Astrocyte (in vitro differentiated cells and primary cell): ENCODE data around the gene CROCC.

Source experiments
- EZH2 ChIP-seq: IDR thresholded peaks from 2 replicates; pipeline ENCODE4 v1.6.1; 2012; ENCODE audit warnings: mild to moderate bottlenecking, low read length, inconsistent platforms; ENCODE audit not compliant: insufficient read depth
- TF ChIP-seq, protein P1 (sequence below): IDR thresholded peaks from 2 replicates; pipeline ENCODE4 v1.5.1; 2011; ENCODE audit warnings: low read depth, mild to moderate bottlenecking, inconsistent platforms, low read length, moderate library complexity; ENCODE audit not compliant: insufficient read depth

DNA sequence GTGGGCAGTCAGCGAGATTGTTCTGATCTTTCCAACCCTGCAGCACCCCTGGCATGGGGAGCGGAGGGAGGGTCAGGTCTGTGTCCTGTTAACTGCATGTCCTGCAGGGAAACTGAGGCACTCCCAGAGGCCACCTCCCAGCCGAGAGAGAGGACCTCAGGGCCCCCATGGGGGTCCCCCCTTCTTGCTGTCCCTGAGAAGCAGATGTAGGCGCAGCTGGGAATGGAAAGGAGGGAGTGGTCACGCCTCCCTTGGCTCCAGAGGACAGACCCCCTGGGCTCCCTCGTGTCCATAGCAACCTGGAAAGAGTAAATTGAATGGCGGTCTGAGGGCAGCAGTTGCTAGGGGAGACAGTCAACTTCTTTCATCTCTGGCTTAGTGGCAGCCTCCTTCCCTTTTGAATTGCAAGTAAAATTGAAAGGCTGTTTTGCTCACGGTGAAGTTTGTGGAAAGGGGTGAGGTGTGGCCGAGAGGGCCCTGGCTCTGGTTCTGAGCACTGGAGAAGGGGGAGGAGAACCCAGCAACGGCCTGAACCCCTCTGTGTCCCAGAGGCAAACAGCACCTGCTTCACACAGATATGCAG, 4.9 kb downstream of the CROCC start:
- TF ChIP-seq, protein P1, sequence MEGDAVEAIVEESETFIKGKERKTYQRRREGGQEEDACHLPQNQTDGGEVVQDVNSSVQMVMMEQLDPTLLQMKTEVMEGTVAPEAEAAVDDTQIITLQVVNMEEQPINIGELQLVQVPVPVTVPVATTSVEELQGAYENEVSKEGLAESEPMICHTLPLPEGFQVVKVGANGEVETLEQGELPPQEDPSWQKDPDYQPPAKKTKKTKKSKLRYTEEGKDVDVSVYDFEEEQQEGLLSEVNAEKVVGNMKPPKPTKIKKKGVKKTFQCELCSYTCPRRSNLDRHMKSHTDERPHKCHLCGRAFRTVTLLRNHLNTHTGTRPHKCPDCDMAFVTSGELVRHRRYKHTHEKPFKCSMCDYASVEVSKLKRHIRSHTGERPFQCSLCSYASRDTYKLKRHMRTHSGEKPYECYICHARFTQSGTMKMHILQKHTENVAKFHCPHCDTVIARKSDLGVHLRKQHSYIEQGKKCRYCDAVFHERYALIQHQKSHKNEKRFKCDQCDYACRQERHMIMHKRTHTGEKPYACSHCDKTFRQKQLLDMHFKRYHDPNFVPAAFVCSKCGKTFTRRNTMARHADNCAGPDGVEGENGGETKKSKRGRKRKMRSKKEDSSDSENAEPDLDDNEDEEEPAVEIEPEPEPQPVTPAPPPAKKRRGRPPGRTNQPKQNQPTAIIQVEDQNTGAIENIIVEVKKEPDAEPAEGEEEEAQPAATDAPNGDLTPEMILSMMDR, result no peak
- TF ChIP-seq EZH2, result no peak
